ENCODE measurements around the gene GLIPR2.

DNA sequence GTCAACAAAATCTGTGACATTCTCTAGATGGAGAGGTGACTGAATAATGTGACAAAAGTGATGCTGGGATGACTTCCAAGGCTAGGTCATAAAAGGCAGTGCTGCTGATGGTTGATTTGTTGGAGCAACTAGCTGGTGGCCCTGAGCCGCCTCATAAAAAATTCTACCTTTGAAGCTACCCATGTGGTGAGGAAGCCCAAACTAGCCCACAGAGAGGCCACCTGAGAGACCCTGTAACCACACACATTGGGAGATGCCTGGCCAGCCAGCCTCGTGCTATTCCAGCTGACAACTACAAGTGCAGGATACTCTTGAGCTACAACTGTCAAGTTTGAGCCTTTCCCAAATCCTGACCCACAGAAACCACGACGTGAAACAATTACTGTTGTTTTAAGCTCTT is 76.9 kb downstream of the GLIPR2 start:
- TF ChIP-seq TAF1 (IDR thresholded peaks at IDR 0.05; ENCODE audit: borderline replicate concordance, low read depth, low read length) (no peak), POLR2A (IDR thresholded peaks at IDR 0.05; ENCODE audit: low read depth, low read length) (no peak), POLR2AphosphoS5 (IDR thresholded peaks at IDR 0.05; ENCODE audit: low read depth, low read length) (no peak)

Data from GM12892 (cell line).